ENCODE results near the gene STAP1.
A peak's percentile ranks its signal among the peaks of the same experiment; 100 is the strongest.
"Not testable (repeated sequence)": the region's sequence is repeated elsewhere in the genome, so short reads cannot be mapped to it uniquely, and the experiment has no call there.

Gene STAP1

DNA sequence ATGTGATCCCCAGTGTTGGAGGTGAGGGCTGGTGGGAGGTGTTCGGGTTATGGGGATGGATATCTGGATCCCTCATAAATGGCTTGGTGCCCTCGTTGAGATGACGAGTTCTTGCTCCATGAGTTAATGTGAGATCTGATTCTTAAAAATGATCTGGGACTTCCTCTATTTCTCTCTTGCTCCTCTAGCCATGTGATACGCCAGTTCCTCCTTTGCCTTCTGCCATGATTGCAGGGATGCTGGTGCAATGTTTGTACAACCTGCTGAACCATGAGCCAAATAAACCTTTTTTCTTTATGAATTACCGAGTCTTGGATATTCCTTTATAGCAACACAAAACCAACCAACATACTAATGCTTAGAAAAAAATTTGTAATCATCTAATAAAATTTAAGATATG, 56.6 kb downstream of the STAP1 start:
- DNase-seq: no peak

DNA sequence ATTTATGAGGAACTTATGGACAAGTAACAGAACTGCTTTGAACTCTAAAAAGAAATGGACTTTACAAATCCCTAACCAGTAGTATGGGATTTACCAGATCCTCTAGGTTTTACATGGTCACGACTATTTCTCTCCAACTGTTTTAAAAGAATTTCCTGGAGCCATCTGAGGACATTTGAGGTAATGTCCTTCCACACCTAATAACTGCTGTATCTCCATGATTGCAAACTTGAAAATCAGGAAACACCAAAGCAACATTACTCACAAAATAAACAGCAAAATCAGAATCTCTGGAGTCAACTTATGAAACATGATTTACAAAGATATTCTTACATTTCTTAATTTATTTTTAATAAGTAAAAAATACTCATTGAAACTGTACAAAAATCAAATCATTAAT, 58.0 kb downstream of the STAP1 start:
- DNase-seq: no peak

DNA sequence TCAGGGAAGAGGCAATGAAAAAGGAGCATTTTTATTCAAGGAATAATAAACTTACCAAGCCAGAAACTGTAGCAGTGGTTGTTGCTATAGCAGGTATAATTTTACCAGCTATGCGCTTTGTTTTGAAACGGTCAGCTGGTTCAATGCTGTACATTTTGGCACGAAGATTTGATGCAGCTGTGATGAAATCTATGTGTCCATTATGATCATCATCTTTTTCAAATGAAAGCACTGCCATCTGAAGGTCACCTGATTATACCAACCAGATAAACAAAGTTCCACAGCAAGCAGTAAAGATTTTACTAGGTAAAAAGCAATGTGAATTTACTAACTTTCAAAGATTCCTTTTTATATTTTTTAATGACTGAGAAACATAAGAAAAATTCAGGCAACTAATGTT, 66.4 kb downstream of the STAP1 start:
- peak in 3 of 58 donors; percentile 3 to 43 (median 4) for DNase-seq

DNA sequence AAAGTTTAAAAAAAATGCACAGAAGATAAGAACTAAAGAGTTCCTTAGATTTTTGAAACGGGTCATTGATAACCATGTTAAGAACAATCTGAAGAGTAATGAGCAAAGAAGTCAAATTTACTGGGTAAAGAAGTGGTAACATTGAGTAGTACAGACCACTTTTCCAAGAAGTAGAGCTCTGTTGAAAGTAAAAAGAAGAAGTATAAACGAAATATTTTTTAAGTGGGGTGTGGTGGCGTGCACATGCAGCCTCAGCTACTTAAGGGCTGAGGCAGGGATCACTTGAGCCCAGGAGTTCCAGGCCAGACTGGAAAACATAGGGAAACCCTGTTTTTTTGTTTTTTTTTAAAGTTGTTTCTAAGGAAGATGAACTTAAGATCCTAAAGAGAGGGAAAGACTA, 74.0 kb downstream of the STAP1 start:
- no peak for DNase-seq

DNA sequence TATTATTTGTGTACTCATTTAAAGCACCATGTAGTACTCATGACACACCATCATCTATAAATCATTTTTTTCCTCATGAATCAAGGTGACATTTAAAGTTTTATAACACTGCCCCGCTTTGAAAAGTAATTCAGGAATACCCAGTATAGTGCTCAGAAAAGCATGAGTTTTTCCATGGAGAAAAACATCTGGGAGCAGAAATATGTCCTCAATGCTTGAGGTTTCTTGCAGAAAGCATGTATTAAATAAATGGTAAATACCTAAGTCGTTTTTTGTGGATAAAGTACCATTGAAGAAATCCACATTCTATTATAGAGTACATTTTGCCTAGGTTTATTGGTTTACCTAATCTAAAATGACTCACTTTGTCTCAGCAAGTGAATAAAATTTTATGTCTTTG, 76.2 kb downstream of the STAP1 start:
- no peak for DNase-seq

DNA sequence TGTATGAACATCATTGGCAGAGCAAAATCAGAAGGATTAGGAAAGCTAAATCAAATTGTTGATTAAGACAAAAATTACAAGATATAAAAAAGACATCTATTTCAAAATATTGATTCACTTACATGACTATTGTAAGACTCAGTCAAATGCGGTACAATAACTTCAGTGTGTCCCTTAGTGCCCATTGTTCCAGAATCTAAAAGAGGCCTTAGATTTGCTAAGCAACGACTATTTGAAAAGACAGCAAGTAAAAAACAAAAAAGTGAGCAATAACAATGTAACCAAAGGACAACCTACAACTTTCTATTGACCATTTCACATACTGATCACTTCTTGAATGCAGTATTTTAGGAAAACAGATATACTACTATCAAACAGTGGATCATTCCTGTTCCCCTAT, 76.8 kb downstream of the STAP1 start:
- peak in 1 of 58 donors; percentile 14 for DNase-seq

DNA sequence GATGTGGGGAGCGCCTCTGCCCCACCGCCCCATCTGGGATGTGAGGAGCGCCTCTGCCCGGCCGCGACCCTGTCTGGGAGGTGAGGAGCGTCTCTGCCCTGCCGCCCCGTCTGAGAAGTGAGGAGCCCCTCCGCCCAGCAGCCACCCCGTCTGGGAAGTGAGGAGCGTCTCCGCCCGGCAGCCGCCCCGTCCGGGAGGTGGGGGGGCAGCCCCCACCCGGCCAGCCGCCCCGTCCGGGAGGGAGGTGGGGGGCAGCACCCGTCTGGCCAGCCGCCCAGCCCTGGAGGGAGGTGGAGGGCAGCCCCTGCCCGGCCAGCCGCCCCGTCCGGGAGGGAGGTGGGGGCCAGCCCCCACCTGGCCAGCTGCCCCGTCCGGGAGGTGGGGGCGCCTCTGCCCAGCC, 78.5 kb downstream of the STAP1 start:
- DNase-seq: not testable (repeated sequence)

DNA sequence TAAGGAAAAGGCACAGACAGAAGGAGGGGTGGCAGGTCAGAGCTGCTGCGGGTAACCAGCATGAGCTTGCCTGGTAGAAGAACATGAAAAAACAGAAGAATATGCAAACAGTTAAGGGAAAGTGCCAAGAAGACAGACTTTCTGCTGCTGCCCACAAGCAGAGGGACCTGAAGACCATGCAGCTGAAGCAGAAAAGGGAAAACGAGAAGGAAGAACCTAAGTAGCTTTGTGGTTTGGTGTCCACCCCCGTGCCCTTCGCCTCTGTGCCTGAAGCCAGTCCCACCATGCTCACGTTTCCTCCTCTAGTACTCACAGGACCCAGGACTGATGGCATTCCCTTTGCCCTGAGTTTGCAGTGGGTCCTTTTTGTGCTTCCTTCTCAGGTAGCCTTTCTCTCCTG, 79.6 kb downstream of the STAP1 start:
- DNase-seq: no peak

DNA sequence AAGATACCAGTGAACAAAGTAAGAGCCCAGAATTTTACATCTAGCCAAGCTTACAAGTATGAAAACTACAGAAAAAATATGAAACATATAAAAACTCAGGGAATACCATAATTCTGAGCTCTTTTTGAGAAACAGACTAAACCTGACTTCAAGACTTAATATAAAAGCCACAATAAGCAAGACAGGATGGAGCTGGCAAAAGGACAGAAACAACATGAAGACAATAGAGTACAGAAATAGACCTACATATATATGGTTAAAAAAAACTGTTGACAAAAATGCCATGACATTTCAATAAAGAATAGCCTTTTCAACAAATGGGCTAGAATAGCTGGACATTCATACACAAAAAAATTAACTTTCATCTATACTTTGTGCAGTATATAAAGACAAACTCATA, 93.0 kb downstream of the STAP1 start:
- DNase-seq: no peak
